Psoas muscle (tissue), 8 donors: Measurements from ENCODE around the gene ELOVL6. TPM values are rescaled to one million over a fixed set of nuclear protein-coding genes. Genes with fewer than 3 reads are reported as not detected.

Experiments used
- ATAC-seq, 4 donors: fragments of 200-7000 bp; cut with Tn5 transposase; one replicate each; pipeline ENCODE4 v1.9.1; 2020; ENCODE audit warnings: moderate library complexity in 3 of 4, mild to moderate bottlenecking in 2 of 4
- DNase-seq, 2 donors: peaks; one replicate each; pipeline ENCODE4 v3.0.0-alpha.2; 2020
- H3K27ac ChIP-seq: fragments of 200-600 bp; one replicate; pipeline ENCODE4 v1.8.0; 2022
- H3K27me3 ChIP-seq, 3 donors: fragments of 200-600 bp in 1 of 3; one replicate each; pipeline versions ENCODE4 v1.6.1 to v1.8.0; 2013 to 2022; ENCODE audit warnings: low read length in 2 of 3, mild to moderate bottlenecking in 2 of 3, moderate library complexity in 1 of 3; ENCODE audit not compliant: insufficient read depth in 3 of 3
- H3K36me3 ChIP-seq, 2 donors: fragments of 200-600 bp in 1 of 2; one replicate each; pipeline versions ENCODE4 v1.6.1 to v1.8.0; 2013 to 2022; ENCODE audit warnings: low read depth in 1 of 2, mild to moderate bottlenecking in 1 of 2, moderate library complexity in 1 of 2; ENCODE audit not compliant: insufficient read depth in 1 of 2
- H3K4me1 ChIP-seq: fragments of 200-600 bp; one replicate; pipeline ENCODE4 v1.8.0; 2022
- H3K4me3 ChIP-seq: fragments of 200-600 bp; one replicate; pipeline ENCODE4 v1.8.0; 2022; ENCODE audit warnings: mild to moderate bottlenecking
- H3K9me3 ChIP-seq: fragments of 200-600 bp; one replicate; pipeline ENCODE4 v1.8.0; 2022
- CTCF ChIP-seq: fragments of 200-600 bp; IDR thresholded peaks from one replicate; pipeline ENCODE4 v1.8.0; 2022; ENCODE audit warnings: antibody characterized with exemption
- WGBS, 3 donors: extraction: QIAGEN DNeasy Blood & Tissue Kit; methylation state at CpG; one replicate each; pipeline versions ENCODE4 v1.1.6 to v1.1.7; 2013; 5-methylcytosine and 5-hydroxymethylcytosine counted together
- intact Hi-C, 2 donors: fragments of 100-400 bp; cut with DNase I; formaldehyde crosslinking; loops; one replicate each; pipeline versions ENCODE4 v1.11.0 to v1.14.2; 2022
- polyA plus RNA-seq, 3 donors: library from polyadenylated mRNA; stranded (reverse); fragments of 200-250 nt; gene quantifications; one replicate each; pipeline ENCODE4 v1.2.3, GENCODE V29; 2013
- total RNA-seq, 4 donors: library from RNA; stranded (reverse); fragmentation: NEBNext Ultra II Directional in 2 of 4; extraction: Animal tissue kit (Norgen Biotek cat#: 25700) in 2 of 4; gene quantifications; one replicate each; pipeline versions ENCODE4 v1.2.1 to v1.2.4, GENCODE V29; 2021 to 2023
- donor health status: healthy with polysubstance abuse.
- donor health status: DM: no; HTN: no; CAD: no; lungs with moderate emphysema.
- donor health status: Bipolar disorder and iron deficiency.
- donor health status: healthy.
- donor health status: DM: yes; HTN: yes; CAD: no.
- donor health status: DM: no; HTN: no; CAD: no.
- donor health status: DM: no; HTN: no; CAD: no.
- donor health status: DM: yes; HTN: yes; CAD: no.

The ELOVL6 gene
- total and polyA plus RNA-seq, 7 donors, result 0.35 to 4.5 (median 0.99) TPM

GRCh38 chr4:110012917-110013316 is 185.5 kb downstream of the ELOVL6 start:
- peaks cover 0 to 61% of the 10 kb centered on the region in 2 donors for H3K36me3 ChIP-seq
- H3K9me3 ChIP-seq, result no peaks in the 10 kb centered on the region
- ATAC-seq, result no peak
- DNase-seq, result no peak
- no peaks in the 10 kb centered on the region for H3K4me1 ChIP-seq
- WGBS, 3 donors, result 86 to 100% (median 95%) methylated on average over 1 of the region's 1 CpG
- no peak overlapping the region for H3K4me3 ChIP-seq
- no peak overlapping the region for H3K27ac ChIP-seq
- TF ChIP-seq CTCF, result no peak
- intact Hi-C loops, result no loop called here
- H3K27me3 ChIP-seq, result no peaks in the 10 kb centered on the region

GRCh38 chr4:110010797-110011196 is 187.6 kb downstream of the ELOVL6 start:
- intact Hi-C loops, result no loop called here
- Histone ChIP-seq H3K27me3 (no peaks in the 10 kb centered on the region), H3K4me3 (no peak overlapping the region), H3K9me3 (no peaks in the 10 kb centered on the region), H3K36me3 (peaks cover 0 to 83% of the 10 kb centered on the region in 2 donors), H3K4me1 (no peaks in the 10 kb centered on the region), H3K27ac (no peak overlapping the region)
- ATAC-seq (no peak), DNase-seq (no peak)
- WGBS, 3 donors, result 95% methylated on average over 4 of the region's 4 CpGs
- no peak for TF ChIP-seq CTCF

GRCh38 chr4:110009550-110009949 is 188.9 kb downstream of the ELOVL6 start:
- ATAC-seq, result no peak
- no peak for TF ChIP-seq CTCF
- WGBS, 3 donors, result 76 to 83% (median 81%) methylated on average over 2 of the region's 2 CpGs
- no peak for DNase-seq
- H3K27me3 ChIP-seq, result no peaks in the 10 kb centered on the region
- no peak overlapping the region for H3K4me3 ChIP-seq
- no peaks in the 10 kb centered on the region for H3K9me3 ChIP-seq
- H3K4me1 ChIP-seq, result no peaks in the 10 kb centered on the region
- H3K36me3 ChIP-seq, result peaks cover 0 to 94% of the 10 kb centered on the region in 2 donors
- intact Hi-C loops, result no loop called here
- H3K27ac ChIP-seq, result no peak overlapping the region

GRCh38 chr4:110008540-110008939 is 189.9 kb downstream of the ELOVL6 start:
- no peak overlapping the region for H3K27ac ChIP-seq
- no peak for TF ChIP-seq CTCF
- H3K27me3 ChIP-seq, result no peaks in the 10 kb centered on the region
- no peak for DNase-seq
- ATAC-seq, result no peak
- peaks cover 0 to 88% of the 10 kb centered on the region in 2 donors for H3K36me3 ChIP-seq
- no peak overlapping the region for H3K4me3 ChIP-seq
- intact Hi-C loops, result no loop called here
- no peaks in the 10 kb centered on the region for H3K9me3 ChIP-seq
- no peaks in the 10 kb centered on the region for H3K4me1 ChIP-seq
- WGBS, 3 donors, result 68 to 73% (median 69%) methylated on average over 2 of the region's 2 CpGs

- intact Hi-C loops, result no loop called here
- Histone ChIP-seq H3K36me3 (peaks cover 0 to 87% of the 10 kb centered on the region in 2 donors), H3K4me3 (no peak overlapping the region), H3K27me3 (no peaks in the 10 kb centered on the region), H3K27ac (no peak overlapping the region), H3K9me3 (no peaks in the 10 kb centered on the region), H3K4me1 (no peaks in the 10 kb centered on the region)
- 95 to 99% (median 99%) methylated on average over 3 of the region's 3 CpGs for WGBS, 3 donors
- no peak for TF ChIP-seq CTCF
- DNase-seq, result no peak
- ATAC-seq, result no peak
Measured at GRCh38 chr4:110007217-110007616, 191.2 kb downstream of the ELOVL6 start.
